HL-60 (cell line): Measurements from ENCODE around the gene PRDM1.

Experiments
- DNase-seq, 2 experiments: peaks; one replicate each; pipeline ENCODE4 v3.0.0-alpha.2; 2010 to 2020; ENCODE audit warnings: low read depth in 1 of 2, low spot score in 1 of 2
- H3K27ac ChIP-seq: fragments of 250-450 bp; sonication (Bioruptor Pico); replicated peaks from 2 replicates; pipeline ENCODE4 v1.5.1; 2020; ENCODE audit warnings: mild to moderate bottlenecking, moderate library complexity
- H3K27me3 ChIP-seq: fragments of 250-450 bp; sonication (Bioruptor Pico); 2 replicates; pipeline ENCODE4 v1.5.1; 2021; ENCODE audit warnings: mild to moderate bottlenecking, moderate library complexity; ENCODE audit not compliant: insufficient read depth, poor library complexity, severe bottlenecking
- H3K4me3 ChIP-seq: replicated peaks from 2 replicates; pipeline ENCODE4 v1.5.1; 2011; ENCODE audit warnings: mild to moderate bottlenecking, control low read depth, low read length; ENCODE audit not compliant: insufficient read depth
- CTCF ChIP-seq: IDR thresholded peaks from one replicate; pipeline ENCODE4 v1.5.1; 2011; ENCODE audit warnings: low read length, control low read depth, inconsistent platforms; ENCODE audit not compliant: insufficient read depth
- GABPA ChIP-seq: IDR thresholded peaks from 2 replicates; pipeline ENCODE4 v1.6.1; 2012; ENCODE audit warnings: low read depth
- POLR2AphosphoS5 ChIP-seq: IDR thresholded peaks from 2 replicates; pipeline ENCODE4 v1.6.1; 2012; ENCODE audit warnings: low read depth
- SPI1 ChIP-seq: IDR thresholded peaks from 2 replicates; pipeline ENCODE4 v1.6.1; 2012; ENCODE audit warnings: low read depth, mild to moderate bottlenecking, borderline replicate concordance
- TF ChIP-seq, protein P1 (sequence below): IDR thresholded peaks from 2 replicates; pipeline ENCODE4 v1.6.1; 2012; ENCODE audit warnings: low read depth; ENCODE audit not compliant: insufficient replicate concordance

The PRDM1 gene

DNA sequence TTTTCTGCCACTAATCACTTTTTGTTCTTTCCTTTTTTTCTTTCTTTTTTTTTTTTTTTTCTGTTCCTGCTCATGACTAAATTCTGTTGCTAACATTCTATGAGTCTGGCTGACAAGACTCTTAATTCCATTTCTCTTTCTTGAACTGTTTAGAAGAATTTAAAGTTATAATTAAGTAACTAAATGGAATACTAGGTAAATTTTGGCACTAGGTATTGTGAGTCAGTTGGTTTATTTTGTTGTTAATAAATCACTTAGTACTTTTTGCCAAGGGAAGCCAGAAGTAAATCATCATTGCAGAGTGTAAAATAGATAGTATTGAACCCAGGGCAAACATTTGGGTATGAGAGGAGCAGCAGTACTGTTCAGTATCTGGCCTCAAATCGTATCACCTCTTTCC lies 42.0 kb upstream of the PRDM1 start:
- Histone ChIP-seq H3K27me3 (no peaks in the 10 kb centered on the region), H3K4me3 (no peak overlapping the region), H3K27ac (no peak overlapping the region)
- no peak for DNase-seq
- no peak for TF ChIP-seq POLR2AphosphoS5
- TF ChIP-seq, protein P1, sequence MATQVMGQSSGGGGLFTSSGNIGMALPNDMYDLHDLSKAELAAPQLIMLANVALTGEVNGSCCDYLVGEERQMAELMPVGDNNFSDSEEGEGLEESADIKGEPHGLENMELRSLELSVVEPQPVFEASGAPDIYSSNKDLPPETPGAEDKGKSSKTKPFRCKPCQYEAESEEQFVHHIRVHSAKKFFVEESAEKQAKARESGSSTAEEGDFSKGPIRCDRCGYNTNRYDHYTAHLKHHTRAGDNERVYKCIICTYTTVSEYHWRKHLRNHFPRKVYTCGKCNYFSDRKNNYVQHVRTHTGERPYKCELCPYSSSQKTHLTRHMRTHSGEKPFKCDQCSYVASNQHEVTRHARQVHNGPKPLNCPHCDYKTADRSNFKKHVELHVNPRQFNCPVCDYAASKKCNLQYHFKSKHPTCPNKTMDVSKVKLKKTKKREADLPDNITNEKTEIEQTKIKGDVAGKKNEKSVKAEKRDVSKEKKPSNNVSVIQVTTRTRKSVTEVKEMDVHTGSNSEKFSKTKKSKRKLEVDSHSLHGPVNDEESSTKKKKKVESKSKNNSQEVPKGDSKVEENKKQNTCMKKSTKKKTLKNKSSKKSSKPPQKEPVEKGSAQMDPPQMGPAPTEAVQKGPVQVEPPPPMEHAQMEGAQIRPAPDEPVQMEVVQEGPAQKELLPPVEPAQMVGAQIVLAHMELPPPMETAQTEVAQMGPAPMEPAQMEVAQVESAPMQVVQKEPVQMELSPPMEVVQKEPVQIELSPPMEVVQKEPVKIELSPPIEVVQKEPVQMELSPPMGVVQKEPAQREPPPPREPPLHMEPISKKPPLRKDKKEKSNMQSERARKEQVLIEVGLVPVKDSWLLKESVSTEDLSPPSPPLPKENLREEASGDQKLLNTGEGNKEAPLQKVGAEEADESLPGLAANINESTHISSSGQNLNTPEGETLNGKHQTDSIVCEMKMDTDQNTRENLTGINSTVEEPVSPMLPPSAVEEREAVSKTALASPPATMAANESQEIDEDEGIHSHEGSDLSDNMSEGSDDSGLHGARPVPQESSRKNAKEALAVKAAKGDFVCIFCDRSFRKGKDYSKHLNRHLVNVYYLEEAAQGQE, result no peak
- TF ChIP-seq SPI1, result no peak
- no peak for TF ChIP-seq GABPA
- TF ChIP-seq CTCF, result no peak

GRCh38 chr6:106045077-106045476 lies 41.1 kb upstream of the PRDM1 start:
- TF ChIP-seq, protein P1, result no peak
- TF ChIP-seq GABPA (no peak), POLR2AphosphoS5 (no peak), SPI1 (no peak), CTCF (no peak)
- Histone ChIP-seq H3K27ac (no peak overlapping the region), H3K4me3 (no peak overlapping the region), H3K27me3 (no peaks in the 10 kb centered on the region)
- no peak for DNase-seq

GRCh38 chr6:106046116-106046853 lies 39.9 kb upstream of the PRDM1 start:
- no peak for DNase-seq
- TF ChIP-seq GABPA (no peak), POLR2AphosphoS5 (no peak), CTCF (no peak), SPI1 (no peak)
- TF ChIP-seq, protein P1, result no peak
- no peaks in the 10 kb centered on the region for H3K27me3 ChIP-seq
- H3K27ac ChIP-seq, result no peak overlapping the region
- H3K4me3 ChIP-seq, result no peak overlapping the region
